Aortic smooth muscle cell (primary cell): ENCODE measurements around the gene VMP1. TPM values are rescaled to one million over a fixed set of nuclear protein-coding genes. Genes with fewer than 3 reads are reported as not detected.

Experiments used
- total RNA-seq: library from RNA; depleted of rRNA; stranded (reverse); fragments of >200 nt; gene quantifications from 2 replicates; pipeline ENCODE4 v1.2.3, GENCODE V29; 2014

The VMP1 gene
- total RNA-seq, result 172 and 244 TPM in 2 replicates

DNA sequence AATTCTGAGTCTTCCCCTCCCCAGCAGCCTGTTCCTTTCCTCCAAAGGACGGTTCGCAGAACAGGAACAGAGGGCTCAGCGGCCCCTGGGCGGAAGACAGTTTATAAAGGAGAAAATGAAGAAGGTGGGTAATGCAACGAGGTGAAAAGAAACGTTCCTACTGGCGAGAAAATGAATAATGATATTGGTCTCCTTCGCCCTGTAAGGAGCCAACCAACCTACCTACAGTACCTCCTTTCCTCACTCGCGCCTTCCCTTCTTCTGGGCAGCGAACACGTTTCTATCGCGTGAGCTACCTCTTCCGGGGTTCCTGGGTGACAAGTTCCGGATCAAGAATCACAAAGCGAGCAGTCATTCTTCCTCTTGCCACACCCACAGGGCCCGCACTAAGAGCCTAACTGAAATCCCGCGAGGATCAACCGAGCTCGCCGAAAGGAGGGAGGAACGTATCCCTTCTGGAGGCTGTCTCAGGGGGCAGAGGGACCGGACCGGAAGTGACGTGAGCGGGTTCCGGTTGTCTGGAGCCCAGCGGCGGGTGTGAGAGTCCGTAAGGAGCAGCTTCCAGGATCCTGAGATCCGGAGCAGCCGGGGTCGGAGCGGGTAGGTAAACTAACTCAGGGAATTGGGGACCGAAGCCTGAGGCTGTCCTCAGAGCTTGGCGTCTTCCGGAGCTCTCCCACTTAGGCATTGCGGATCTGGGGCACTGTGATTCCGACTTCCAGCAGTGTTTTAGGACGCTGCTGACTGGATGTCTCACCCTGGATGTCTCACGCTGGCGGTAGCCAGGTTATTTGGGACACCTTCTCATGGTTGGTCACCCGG lies at the start of gene VMP1, which contains the start of gene PTRH2:
Gene VMP1 (plus strand): TSS at position 506 of the 822 bp plus-strand sequence. CDS start 23,793 bp downstream, outside the sequence.
Gene PTRH2 (minus strand): TSS at position 282 of the 822 bp plus-strand sequence. CDS start 9,452 bp downstream, outside the sequence.

Other genes starting within 250 kb of the VMP1 start
- gene DHX40, start 142.0 kb upstream of the VMP1 start, total RNA-seq, result 55.1 and 62.3 TPM in 2 replicates
- 448 and 503 TPM in 2 replicates for gene CLTC, start 87.8 kb upstream of the VMP1 start, total RNA-seq
- 16.3 and 30.8 TPM in 2 replicates for gene PTRH2, start 224 bp upstream of the VMP1 start, total RNA-seq
- gene TUBD1, start 185.3 kb downstream of the VMP1 start, total RNA-seq, result 2.9 and 4.0 TPM in 2 replicates
- 23.8 and 31.8 TPM in 2 replicates for gene RPS6KB1, start 185.5 kb downstream of the VMP1 start, total RNA-seq